HepG2 (cell line): Measurements from ENCODE around the gene SCAMP3. TPM values are rescaled to one million over a fixed set of nuclear protein-coding genes. Genes with fewer than 3 reads are reported as not detected.
A peak's percentile ranks its signal among the peaks of the same experiment; 100 is the strongest.

Experiments used
- ATM ChIP-seq: fragments of 450-650 bp; IDR thresholded peaks from 2 replicates; pipeline ENCODE4 v1.7.1; 2017; ENCODE audit warnings: mild to moderate bottlenecking, borderline replicate concordance
- CREB1 ChIP-seq, 2 experiments: fragments of 450-650 bp in 1 of 2; IDR thresholded peaks; 2 replicates each; pipeline ENCODE4 v1.6.1; 2016 to 2017; ENCODE audit warnings: control low read depth in 1 of 2, mild to moderate bottlenecking in 1 of 2, missing compliant biosample characterization in 1 of 2, missing genetic modification characterization in 1 of 2
- FOXA1 ChIP-seq, 2 experiments: fragments of 450-650 bp in 1 of 2; sonication (generic) in 1 of 2; formaldehyde crosslinking in 1 of 2; IDR thresholded peaks; 2 replicates each; pipeline versions ENCODE4 v1.4.0 to v1.6.1; 2016 to 2020; ENCODE audit warnings: missing genetic modification reagents in 1 of 2
- ISX ChIP-seq: sonication (generic); formaldehyde crosslinking; conservative IDR thresholded peaks from 2 replicates; pipeline ENCODE4 v1.5.0; 2020; ENCODE audit warnings: missing genetic modification reagents
- KDM3A ChIP-seq: IDR thresholded peaks from 2 replicates; pipeline ENCODE4 v1.6.1; 2018; ENCODE audit warnings: low read depth, missing compliant biosample characterization
- RARA ChIP-seq: IDR thresholded peaks from 2 replicates; pipeline ENCODE4 v1.6.1; 2016; ENCODE audit warnings: missing genetic modification reagents, missing compliant biosample characterization
- SMC3 ChIP-seq: IDR thresholded peaks from 2 replicates; pipeline ENCODE4 v1.6.1; 2011; ENCODE audit warnings: low read length, improper control_type of control experiment
- SPEN ChIP-seq: sonication (generic); formaldehyde crosslinking; IDR thresholded peaks from 2 replicates; pipeline ENCODE4 v1.5.1; 2020; ENCODE audit warnings: low read depth, mild to moderate bottlenecking, missing genetic modification reagents
- SRF ChIP-seq: IDR thresholded peaks from 2 replicates; pipeline ENCODE4 v1.6.1; 2011; ENCODE audit warnings: mild to moderate bottlenecking, low read depth, low read length, moderate library complexity
- TOE1 ChIP-seq: sonication (generic); formaldehyde crosslinking; IDR thresholded peaks from 2 replicates; pipeline ENCODE4 v1.4.0; 2020; ENCODE audit warnings: mild to moderate bottlenecking, missing genetic modification reagents
- ZFP36L1 ChIP-seq: sonication (generic); formaldehyde crosslinking; IDR thresholded peaks from 2 replicates; pipeline ENCODE4 v1.8.0; 2022; ENCODE audit warnings: mild to moderate bottlenecking, missing genetic modification reagents, moderate library complexity
- ZFP82 ChIP-seq: sonication (generic); formaldehyde crosslinking; IDR thresholded peaks from 2 replicates; pipeline ENCODE4 v1.5.1; 2020; ENCODE audit warnings: mild to moderate bottlenecking, missing genetic modification reagents, borderline replicate concordance
- ZNF232 ChIP-seq: sonication (generic); formaldehyde crosslinking; IDR thresholded peaks from 2 replicates; pipeline ENCODE4 v1.4.0; 2020; ENCODE audit warnings: missing genetic modification reagents, borderline replicate concordance
- ZNF549 ChIP-seq: sonication (generic); formaldehyde crosslinking; IDR thresholded peaks from 2 replicates; pipeline ENCODE4 v1.5.0; 2020; ENCODE audit warnings: missing genetic modification reagents
- ZNF678 ChIP-seq: sonication (generic); formaldehyde crosslinking; IDR thresholded peaks from 2 replicates; pipeline ENCODE4 v1.4.0; 2020; ENCODE audit warnings: mild to moderate bottlenecking, missing genetic modification reagents
- ZNF7 ChIP-seq: IDR thresholded peaks from 2 replicates; pipeline ENCODE4 v1.6.1; 2016; ENCODE audit warnings: missing biosample characterization, missing genetic modification reagents
- ZNF737 ChIP-seq: sonication (generic); formaldehyde crosslinking; IDR thresholded peaks from 2 replicates; pipeline ENCODE4 v1.5.0; 2020; ENCODE audit warnings: missing genetic modification reagents, mild to moderate bottlenecking, borderline replicate concordance
- ZNF788 ChIP-seq: sonication (generic); formaldehyde crosslinking; IDR thresholded peaks from 2 replicates; pipeline ENCODE4 v1.5.0; 2020; ENCODE audit warnings: mild to moderate bottlenecking, missing genetic modification reagents, borderline replicate concordance
- polyA plus RNA-seq, 8 experiments: library from polyadenylated mRNA; depleted of rRNA in 3 of 8; stranded (reverse) in 7 of 8; unstranded in 1 of 8; fragments of >200 nt; fragmentation: Illumina TruSeq in 4 of 8; extraction: Trizol in 4 of 8; gene quantifications; 2 replicates each; pipeline versions ENCODE4 v1.2.1 to v1.2.3, GENCODE V29; 2011 to 2016; ENCODE audit warnings: low read depth in 4 of 8, missing spikeins in 1 of 8, mixed read lengths in 1 of 8; ENCODE audit not compliant: insufficient read depth in 1 of 8
- total RNA-seq, 5 experiments: library from RNA; depleted of rRNA; stranded (reverse); fragments of >200 nt; fragmentation: Illumina TruSeq; extraction: Trizol; gene quantifications; 2 replicates each; pipeline ENCODE4 v1.2.3, GENCODE V29; 2016; ENCODE audit warnings: low read depth in 1 of 5
- TF ChIP-seq, protein P1 (sequence below): sonication (generic); formaldehyde crosslinking; IDR thresholded peaks from 2 replicates; pipeline ENCODE4 v1.8.0; 2022; ENCODE audit warnings: missing genetic modification reagents, mild to moderate bottlenecking, inconsistent platforms, borderline replicate concordance
- TF ChIP-seq, protein P2 (sequence below): sonication (generic); formaldehyde crosslinking; IDR thresholded peaks from 2 replicates; pipeline ENCODE4 v1.4.0; 2020; ENCODE audit warnings: mild to moderate bottlenecking, missing genetic modification reagents

Gene SCAMP3
- total and polyA plus RNA-seq, 2 of the 13 experiments (the other 11 are each of a cell fraction or from before 2014, with no cell fraction given): 46.8 to 83.3 TPM

DNA sequence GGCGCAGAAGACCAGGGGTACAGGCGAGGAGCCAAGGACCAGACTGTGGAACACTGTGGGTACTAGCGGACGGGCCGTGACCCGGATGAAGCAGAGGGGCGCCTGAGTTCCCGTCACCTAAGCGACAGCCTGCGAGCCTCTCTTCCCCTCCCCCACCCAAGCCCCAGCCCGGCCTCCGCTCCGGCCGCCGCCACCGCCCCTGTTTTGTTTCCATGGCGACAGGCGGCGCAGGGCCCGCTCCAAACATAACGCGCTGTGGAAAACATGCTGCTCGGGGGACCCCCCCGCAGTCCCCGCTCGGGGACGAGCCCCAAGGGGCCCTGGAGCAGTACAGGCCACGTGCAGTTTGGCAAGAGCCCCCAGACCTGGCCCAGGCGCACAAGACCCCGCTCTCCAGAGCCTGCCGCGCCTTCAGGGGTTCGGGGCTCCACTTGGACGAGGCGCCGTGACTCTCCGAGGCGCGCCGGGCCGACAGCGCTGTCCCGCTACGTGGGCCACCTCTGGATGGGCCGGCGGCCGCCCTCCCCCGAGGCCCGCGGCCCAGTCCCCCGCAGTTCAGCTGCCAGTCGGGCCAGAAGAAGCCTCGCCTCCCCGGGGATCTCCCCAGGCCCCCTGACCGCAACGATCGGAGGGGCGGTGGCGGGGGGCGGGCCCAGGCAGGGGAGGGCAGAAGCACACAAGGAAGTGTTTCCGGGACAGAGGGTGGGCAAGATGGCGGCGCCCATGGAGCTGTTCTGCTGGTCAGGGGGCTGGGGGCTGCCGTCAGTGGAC is 53.4 kb downstream of the SCAMP3 start, which contains the start of gene MTX1 (continued):
- TF ChIP-seq KDM3A (CRISPR knock-in tag): no peak
- no peak for TF ChIP-seq ZNF737 (CRISPR knock-in tag)
- 0 out of 2 replicates have a peak, but pooled peaks have one; percentile 33 for TF ChIP-seq SRF
- TF ChIP-seq RARA: peak; percentile 39; the same call in 1 of the 2 replicates
- TF ChIP-seq TOE1 (CRISPR knock-in tag): no peak
- no peak for TF ChIP-seq ZNF7 (CRISPR knock-in tag)
- TF ChIP-seq, protein P1, sequence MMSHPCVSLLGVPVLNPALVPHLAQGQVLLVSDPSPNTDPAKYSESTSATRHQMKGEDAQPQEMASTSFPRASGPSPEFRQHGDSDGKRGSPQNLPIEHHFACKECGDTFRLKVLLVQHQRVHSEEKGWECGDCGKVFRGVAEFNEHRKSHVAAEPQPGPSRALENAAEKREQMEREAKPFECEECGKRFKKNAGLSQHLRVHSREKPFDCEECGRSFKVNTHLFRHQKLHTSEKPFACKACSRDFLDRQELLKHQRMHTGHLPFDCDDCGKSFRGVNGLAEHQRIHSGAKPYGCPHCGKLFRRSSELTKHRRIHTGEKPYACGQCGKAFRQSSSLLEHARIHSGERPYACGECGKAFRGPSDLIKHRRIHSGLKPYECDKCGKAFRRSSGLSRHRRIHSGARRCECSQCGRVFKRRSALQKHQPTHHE: 0 out of 2 replicates have a peak, but pooled peaks have one; percentile 21
- peak; percentile 65 for TF ChIP-seq SPEN (CRISPR knock-in tag)
- no peak for TF ChIP-seq ZNF549
- no peak for TF ChIP-seq ATM
- TF ChIP-seq ZNF678 (CRISPR knock-in tag): no peak
- no peak for TF ChIP-seq ZFP82 (CRISPR knock-in tag)
- TF ChIP-seq ZNF232 (CRISPR knock-in tag): no peak
- TF ChIP-seq FOXA1 (IDR thresholded peaks at IDR 0.05): no peak
- TF ChIP-seq FOXA1 (CRISPR knock-in tag; IDR thresholded peaks at IDR 0.05): no peak
- TF ChIP-seq ISX: 0 out of 2 replicates have a peak, but pooled peaks have one; percentile 34
- TF ChIP-seq ZNF788: no peak; the same call in 1 of the 2 replicates
- no peak for TF ChIP-seq SMC3
- TF ChIP-seq, protein P2, sequence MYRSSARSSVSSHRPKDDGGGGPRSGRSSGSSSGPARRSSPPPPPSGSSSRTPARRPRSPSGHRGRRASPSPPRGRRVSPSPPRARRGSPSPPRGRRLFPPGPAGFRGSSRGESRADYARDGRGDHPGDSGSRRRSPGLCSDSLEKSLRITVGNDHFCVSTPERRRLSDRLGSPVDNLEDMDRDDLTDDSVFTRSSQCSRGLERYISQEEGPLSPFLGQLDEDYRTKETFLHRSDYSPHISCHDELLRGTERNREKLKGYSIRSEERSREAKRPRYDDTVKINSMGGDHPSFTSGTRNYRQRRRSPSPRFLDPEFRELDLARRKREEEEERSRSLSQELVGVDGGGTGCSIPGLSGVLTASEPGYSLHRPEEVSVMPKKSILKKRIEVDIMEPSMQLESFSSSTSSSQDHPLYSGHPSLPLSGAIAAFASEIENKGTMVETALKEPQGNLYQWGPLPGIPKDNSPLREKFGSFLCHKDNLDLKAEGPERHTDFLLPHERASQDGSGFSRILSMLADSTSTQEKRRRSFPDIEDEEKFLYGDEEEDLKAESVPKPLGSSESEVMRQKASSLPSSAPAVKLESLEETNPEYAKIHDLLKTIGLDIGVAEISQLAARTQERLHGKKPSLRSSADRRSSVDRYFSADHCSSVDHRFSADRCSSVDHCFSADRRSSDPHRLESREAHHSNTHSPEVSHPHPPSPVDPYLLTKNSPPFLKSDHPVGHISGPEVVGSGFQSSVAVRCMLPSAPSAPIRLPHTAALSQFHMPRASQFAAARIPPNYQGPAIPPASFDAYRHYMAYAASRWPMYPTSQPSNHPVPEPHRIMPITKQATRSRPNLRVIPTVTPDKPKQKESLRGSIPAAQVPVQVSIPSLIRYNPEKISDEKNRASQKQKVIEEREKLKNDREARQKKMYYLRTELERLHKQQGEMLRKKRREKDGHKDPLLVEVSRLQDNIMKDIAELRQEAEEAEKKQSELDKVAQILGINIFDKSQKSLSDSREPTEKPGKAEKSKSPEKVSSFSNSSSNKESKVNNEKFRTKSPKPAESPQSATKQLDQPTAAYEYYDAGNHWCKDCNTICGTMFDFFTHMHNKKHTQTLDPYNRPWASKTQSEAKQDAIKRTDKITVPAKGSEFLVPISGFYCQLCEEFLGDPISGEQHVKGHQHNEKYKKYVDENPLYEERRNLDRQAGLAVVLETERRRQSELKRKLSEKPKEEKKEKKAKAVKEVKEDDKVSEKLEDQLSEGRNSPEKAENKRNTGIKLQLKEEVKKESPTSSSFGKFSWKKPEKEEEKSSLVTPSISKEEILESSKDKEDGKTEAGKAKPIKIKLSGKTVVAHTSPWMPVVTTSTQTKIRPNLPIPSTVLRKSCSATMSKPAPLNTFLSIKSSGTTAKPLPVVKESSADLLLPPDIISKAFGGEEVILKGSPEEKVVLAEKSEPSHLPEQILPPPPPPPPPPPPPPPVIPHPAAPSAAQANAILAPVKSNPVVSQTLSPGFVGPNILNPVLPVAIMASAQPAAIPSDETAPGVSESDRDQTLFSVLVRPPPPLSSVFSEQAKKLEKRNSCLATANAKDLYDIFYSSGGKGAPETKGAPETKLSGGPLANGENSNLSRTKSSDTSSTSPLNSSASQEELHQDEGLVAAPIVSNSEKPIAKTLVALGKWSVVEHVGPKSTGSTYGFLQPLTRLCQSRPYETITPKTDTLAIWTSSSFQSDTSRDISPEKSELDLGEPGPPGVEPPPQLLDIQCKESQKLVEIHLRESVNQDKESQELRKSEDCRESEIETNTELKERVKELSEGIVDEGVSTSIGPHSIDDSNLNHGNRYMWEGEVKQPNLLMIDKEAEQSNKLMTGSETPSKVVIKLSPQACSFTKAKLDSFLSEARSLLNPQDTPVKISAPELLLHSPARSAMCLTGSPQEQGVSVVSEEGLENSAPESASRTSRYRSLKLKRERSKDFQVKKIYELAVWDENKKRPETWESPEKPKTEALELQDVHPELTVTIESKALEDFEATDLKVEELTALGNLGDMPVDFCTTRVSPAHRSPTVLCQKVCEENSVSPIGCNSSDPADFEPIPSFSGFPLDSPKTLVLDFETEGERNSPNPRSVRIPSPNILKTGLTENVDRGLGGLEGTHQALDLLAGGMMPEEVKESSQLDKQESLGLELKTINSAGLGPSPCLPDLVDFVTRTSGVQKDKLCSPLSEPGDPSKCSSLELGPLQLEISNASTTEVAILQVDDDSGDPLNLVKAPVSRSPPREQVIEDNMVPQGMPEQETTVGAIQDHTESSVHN (CRISPR knock-in tag): no peak
- no peak for TF ChIP-seq ZFP36L1 (CRISPR knock-in tag)
- peak; percentile 66 for TF ChIP-seq CREB1 (IDR thresholded peaks at IDR 0.05)
- TF ChIP-seq CREB1 (CRISPR knock-in tag; IDR thresholded peaks at IDR 0.05): no peak
